NCI-H2227 (cell line): ENCODE data around the gene INSL3.
A peak's percentile ranks its signal among the peaks of the same experiment; 100 is the strongest.

Source experiments
- DNase-seq: peaks from one replicate; lab custom pipeline; 2025; ENCODE audit not compliant: unreplicated experiment; lab: John Stamatoyannopoulos, UW

INSL3 gene, protein sequence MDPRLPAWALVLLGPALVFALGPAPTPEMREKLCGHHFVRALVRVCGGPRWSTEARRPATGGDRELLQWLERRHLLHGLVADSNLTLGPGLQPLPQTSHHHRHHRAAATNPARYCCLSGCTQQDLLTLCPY

GRCh38 chr19:17821190-17821589, at the start of gene INSL3:
INSL3 (minus strand) TSS chr19:17821519; CDS start chr19:17821506, 13 bp downstream.
- DNase-seq = no peak

- DNase-seq = no peak
Observed at GRCh38 chr19:17869114-17869608, 47.8 kb upstream of the INSL3 start.

DNA sequence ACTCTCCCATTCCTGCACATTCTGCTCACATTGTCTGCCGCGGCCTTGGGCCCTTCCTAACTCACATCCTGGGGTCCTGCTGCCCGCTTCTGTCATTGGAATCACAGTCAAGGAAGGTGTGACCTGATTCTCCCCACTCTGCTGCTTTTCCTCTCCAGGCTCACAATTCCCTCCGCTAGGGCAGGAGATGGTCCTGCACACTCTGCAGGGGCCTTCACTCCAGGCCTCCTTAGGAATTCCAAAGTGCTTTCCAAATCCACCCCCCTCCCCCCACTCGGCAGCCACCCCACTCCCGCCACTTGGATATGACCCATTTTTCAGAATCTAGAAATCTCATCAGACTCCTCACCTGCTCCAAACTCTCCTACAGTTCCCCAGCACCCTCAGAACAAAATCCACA, 47.4 kb upstream of the INSL3 start:
- no peak for DNase-seq

DNA sequence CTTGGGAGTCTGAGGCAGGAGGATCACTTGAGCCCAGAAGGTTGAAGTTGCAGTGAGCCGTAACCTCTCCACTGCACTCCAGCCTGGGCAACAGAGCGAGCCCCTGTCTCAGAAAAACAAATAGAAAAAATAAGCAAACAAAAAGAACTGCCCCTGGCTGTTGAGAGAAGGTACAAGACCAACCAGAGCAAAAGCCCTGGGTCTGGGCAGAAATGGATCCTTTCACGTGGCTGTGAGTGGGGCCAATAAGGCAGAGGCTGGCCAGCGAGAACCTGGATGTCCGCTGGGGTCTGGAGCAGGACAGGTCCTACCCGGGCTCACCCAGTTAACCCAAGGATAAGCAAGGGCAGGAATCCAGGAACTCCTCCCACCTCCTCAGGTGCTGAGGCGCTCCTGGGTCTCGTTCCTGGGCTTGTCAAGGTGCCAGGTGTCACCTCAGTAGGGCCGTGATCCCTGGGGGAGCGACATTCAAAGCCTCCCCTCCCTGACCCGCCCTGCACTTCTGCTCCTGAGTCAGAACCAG, 45.7 kb upstream of the INSL3 start:
- no peak for DNase-seq

DNA sequence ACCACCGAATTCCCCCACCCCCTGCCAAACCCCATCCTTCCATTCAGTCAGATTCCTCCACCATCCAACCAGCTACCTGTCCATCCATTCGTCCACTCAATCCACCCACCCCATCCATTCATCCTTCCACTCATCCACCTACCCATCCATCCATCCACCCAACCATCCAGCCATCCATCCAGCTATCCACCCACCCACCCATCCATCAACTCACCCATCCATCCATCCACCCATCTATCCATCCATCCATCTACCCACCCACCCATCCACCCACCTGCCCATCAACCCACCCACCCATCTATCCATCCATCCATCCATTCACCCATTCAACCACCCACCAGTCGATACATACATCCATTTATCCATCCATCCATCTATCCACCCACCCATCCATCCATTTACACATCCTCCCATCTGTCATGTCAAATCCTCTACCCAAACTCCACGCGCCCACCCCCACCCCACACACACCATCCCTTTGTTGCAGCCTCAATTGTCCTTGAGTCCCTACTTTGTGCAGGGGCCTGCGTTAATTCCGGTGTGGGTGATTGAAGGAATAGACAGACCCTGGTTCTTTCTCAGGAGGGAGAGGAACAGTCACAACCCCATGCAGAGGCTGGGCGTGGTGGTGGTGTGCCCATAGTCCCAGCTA, 45.1 kb upstream of the INSL3 start:
- no peak for DNase-seq

DNA sequence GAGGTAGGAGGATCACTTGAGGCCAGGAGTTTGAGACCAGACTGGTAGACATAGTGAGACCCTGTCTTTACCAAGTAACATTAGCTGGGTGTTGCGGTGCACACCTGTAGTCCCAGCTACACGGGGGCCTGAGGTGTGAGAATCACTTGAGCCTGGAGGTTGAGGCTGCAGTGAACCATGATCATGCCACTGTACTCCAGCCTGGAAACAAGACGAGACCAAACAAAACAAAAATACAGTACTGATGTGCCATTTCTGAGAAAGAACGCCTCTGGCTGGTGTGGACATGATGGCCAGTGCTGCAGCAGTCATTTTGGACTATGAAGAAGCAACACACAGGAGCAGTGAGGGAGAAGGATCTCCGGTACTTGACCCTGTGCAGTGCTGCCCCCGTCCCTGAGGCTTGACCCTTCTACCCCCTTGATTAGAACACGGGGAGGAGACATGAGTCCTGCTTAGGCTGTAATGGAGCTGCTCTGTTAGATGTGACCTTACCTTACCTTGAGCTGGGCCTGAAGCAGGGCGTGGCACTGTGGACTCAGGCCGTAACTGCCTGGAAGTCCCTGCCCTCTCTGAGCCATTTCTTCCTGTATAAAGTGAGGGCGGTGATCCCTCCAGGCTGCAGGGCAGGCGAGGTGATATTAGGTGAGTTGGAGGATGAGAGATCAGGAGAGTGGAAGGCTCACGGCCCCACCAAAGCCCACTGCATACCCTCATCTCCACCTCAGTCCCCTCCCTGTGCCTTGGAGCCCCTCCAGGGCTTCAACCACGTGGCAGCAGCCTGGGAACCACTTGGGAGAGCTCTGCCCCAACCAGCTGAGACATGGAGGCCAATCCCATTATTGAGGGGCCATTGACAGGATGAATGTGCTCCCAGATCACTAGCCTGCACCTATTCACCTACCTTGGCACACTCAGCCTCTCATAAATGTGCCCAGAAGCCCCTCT, 44.3 kb upstream of the INSL3 start:
- no peak for DNase-seq

DNA sequence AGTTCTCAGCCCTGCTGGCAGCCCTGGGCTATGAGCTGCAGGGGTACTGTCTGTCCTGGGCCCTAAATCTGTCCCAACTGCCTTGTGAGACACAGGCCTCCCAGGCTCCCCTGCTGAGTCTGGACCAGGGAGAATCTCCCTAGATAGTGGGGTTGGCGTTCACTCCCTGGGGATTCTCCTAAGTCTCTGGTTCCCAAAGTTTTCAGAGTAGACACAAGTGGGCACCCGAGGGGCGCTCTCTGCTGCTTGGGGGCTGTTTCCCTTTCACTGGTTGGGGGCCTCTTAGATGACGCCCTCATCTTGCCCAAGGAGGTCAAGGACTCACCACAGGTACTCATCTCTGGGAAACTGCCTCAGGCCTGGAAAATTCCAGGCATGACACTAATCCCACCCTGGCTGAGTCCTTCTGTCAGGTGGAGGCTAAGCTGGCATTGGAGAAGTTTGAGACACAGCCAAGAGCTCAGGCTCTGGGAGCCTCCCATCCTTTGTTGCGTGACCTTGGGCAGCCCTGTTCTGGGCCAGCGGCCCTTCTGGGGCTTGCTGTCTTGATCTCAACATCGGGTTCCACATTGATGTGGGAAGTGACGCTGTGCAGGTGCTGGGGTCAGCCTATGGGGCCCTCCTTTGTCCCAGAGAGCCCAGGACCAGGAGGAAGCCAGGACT, 42.3 kb upstream of the INSL3 start:
- no peak for DNase-seq

DNA sequence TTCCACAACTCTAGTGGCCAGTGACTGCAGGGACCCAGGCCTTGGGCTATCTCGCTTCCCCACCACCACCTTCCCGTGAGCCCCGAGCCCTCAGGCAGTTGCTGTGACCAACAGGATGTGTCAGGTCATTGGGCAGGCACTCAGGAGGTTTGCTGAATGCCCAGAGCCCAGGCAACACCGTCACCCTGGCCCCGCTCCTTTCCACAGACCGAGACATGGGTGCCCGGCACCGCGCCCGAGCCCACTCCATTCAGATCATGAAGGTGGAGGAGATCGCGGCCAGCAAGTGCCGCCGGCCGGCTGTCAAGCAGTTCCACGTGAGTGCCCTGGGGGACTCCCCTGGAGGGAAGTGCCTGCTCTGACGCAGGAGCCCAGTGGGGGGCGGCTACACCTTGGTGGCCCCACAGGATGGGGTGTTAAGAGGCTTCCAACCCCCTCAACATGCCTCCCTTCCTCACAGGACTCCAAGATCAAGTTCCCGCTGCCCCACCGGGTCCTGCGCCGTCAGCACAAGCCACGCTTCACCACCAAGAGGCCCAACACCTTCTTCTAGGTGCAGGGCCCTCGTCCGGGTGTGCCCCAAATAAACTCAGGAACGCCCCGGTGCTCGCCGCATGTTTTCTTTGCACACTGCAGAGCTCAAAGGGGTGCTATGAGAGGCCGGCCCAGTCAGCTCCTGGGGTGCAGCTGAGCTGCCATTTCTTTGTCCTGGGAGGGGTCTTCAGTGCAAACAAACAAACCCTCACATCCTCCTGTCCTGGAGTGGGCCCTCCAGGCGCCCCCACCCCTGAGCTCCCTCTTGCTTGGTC, 41.6 kb upstream of the INSL3 start:
- DNase-seq = no peak

- no peak for DNase-seq
Observed at GRCh38 chr19:17861542-17862402, 40.5 kb upstream of the INSL3 start.

- DNase-seq = no peak
Observed at GRCh38 chr19:17860993-17861360, 39.7 kb upstream of the INSL3 start.

- DNase-seq = no peak
Observed at GRCh38 chr19:17860331-17860992, 39.1 kb upstream of the INSL3 start.

DNA sequence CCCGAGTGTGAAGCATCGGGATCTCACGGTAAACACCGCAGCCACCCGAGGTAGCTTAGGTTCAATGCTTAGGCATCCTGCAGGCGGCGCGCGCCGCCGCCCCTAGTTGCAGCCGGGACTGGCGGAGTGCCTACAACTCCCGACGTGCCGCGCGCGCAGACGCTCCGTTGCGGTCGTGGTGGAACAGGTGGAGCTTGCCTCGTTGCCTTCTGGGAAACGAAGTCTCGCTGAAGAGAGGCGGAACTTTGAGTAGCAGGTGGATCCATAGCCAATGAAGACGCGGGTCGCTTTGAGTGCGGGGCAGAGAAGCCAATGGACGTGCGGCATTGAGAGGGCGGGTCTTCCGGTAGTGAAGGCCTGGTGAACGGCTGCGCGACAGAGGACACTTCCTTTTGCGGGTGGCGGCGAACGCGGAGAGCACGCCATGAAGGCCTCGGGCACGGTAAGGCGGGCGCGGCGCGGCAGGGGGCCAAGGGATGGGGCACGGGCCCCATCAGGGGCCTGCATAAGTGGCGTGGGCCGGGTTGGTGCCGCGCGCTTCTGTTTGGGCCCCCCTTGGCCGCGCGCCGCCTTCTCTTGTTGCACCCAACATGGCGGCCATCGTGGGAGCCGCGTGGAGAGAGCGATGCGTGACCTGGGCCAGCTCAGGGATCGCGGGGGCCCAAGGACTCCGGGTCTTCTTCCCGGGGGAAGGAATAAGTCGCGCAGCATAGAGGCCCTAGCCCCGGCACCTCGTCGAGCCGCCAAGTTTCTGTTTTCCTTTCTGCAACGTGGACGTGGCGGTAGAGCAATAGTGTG, 38.4 kb upstream of the INSL3 start, which contains the start of gene RPL18A:
Gene RPL18A (plus strand): TSS at position 378 of the 798 bp plus-strand sequence. CDS start 47 bp downstream, at position 425.
- peak; percentile 98 for DNase-seq

- DNase-seq = peak; percentile 72
Observed at GRCh38 chr19:17855280-17856152, 34.2 kb upstream of the INSL3 start.

- no peak for DNase-seq
Observed at GRCh38 chr19:17854061-17854460, 32.7 kb upstream of the INSL3 start.

DNA sequence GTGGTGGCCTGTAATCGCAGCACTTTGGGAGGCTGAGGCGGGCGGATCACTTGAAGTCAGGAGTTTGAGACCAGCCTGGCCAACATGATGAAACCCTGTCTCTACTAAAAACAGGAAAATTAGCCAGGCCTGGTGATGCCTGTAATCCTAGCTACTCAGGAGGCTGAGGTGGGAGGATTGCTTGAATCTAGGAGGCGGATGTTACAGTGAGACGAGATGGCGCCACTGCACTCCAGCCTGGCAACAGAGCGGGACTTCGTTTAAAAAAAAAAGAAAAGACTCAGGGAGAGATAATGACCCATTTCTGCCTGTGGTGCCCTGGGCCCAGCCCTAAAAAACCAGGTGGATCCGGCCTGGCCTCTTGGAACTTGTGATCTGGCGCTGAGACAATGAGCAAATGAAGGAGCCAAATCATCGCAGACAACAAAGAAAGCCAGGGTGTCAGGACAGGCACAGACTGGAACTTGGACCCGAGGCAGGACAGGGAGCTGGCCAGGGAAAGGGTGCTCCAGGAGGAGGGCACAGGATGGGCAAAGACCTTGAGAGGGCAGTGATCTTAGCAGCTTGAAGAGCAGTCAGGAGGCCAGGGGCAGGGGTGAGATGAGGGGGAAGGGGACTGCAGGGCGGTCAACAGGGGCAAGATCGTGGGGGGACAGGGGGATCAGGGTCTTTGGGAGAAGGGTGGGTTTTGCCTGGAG, 27.4 kb upstream of the INSL3 start:
- DNase-seq = peak; percentile 29
